Endothelial cell of umbilical vein (primary cell): Measurements from ENCODE around the gene WDR36. TPM values are rescaled to one million over a fixed set of nuclear protein-coding genes. Genes with fewer than 3 reads are reported as not detected.

Source experiments
- BruUV-seq: library from RNA; stranded (reverse); fragments of 400-500 nt; replicated peaks from 2 replicates; lab custom pipeline; 2021; lab: Mats Ljungman, UMichigan
- CTCF ChIA-PET: fragments of 300-600, 350-600 bp; sonication (Branson Sonifier 250); formaldehyde crosslinking; loops from one replicate; lab custom pipeline; 2021; ENCODE audit warnings: antibody characterized with exemption, inconsistent platforms; lab: Charles Lee
- POLR2A ChIA-PET: fragments of 300-600, 350-600 bp; sonication (Branson Sonifier 250); formaldehyde crosslinking; loops from one replicate; lab custom pipeline; 2021; ENCODE audit warnings: antibody characterized with exemption, inconsistent platforms; lab: Charles Lee
- DNase-seq: peaks from one replicate; pipeline ENCODE4 v3.0.0-alpha.2; 2011; ENCODE audit warnings: low read depth, low spot score
- FAIRE-seq: peaks from 2 replicates; lab custom pipeline; 2011; peaks lifted over from hg19 to GRCh38; lab: Jason Lieb, UNC
- H2AFZ ChIP-seq: 2 replicates; pipeline ENCODE4 v1.6.0; 2012; ENCODE audit warnings: low read depth, low read length, control low read depth, inconsistent platforms
- H3K27ac ChIP-seq: 2 replicates; pipeline ENCODE4 v1.5.1; 2011; ENCODE audit warnings: low read depth, mild to moderate bottlenecking, control low read depth, low read length, moderate library complexity; ENCODE audit not compliant: insufficient read depth
- H3K27me3 ChIP-seq, 2 experiments: 2 replicates each; pipeline versions ENCODE4 v1.6.0 to v1.6.1; 2011; ENCODE audit warnings: low read length in 2 of 2, mixed read lengths in 1 of 2; ENCODE audit not compliant: control insufficient read depth in 2 of 2, insufficient read depth in 2 of 2
- H3K36me3 ChIP-seq, 2 experiments: 2 replicates in 1 of 2; 3 replicates in 1 of 2; pipeline ENCODE4 v1.5.1; 2011; ENCODE audit warnings: low read length in 2 of 2, mild to moderate bottlenecking in 1 of 2, moderate library complexity in 1 of 2; ENCODE audit not compliant: control insufficient read depth in 2 of 2, insufficient read depth in 2 of 2; ENCODE audit errors: extremely low read depth in 1 of 2
- H3K4me1 ChIP-seq: 3 replicates; pipeline ENCODE4 v1.5.1; 2011; ENCODE audit warnings: mild to moderate bottlenecking, low read length; ENCODE audit not compliant: control insufficient read depth, insufficient read depth; ENCODE audit errors: extremely low read depth
- H3K4me2 ChIP-seq: 2 replicates; pipeline ENCODE4 v1.6.1; 2011; ENCODE audit warnings: low read length, control low read depth, mixed read lengths; ENCODE audit not compliant: insufficient read depth
- H3K4me3 ChIP-seq, 3 experiments: fragments of 200-600 bp in 1 of 3; sonication (generic), shearing (Covaris generic) in 1 of 3; replicated peaks in 1 of 3; 2 replicates each; pipeline ENCODE4 v1.5.1; 2011 to 2016; ENCODE audit warnings: control low read depth in 3 of 3, low read length in 3 of 3, mild to moderate bottlenecking in 2 of 3, inconsistent platforms in 1 of 3, low read depth in 1 of 3, moderate library complexity in 1 of 3; ENCODE audit not compliant: insufficient read depth in 1 of 3
- H3K79me2 ChIP-seq: 2 replicates; pipeline ENCODE4 v1.6.0; 2012; ENCODE audit warnings: low read length, inconsistent platforms; ENCODE audit not compliant: control insufficient read depth, insufficient read depth
- H3K9ac ChIP-seq: replicated peaks from 2 replicates; pipeline ENCODE3; 2011; ENCODE audit warnings: low read length, control low read depth; ENCODE audit not compliant: insufficient read depth; ENCODE audit errors: extremely low read depth
- H3K9me1 ChIP-seq: replicated peaks from 3 replicates; pipeline ENCODE4 v1.6.0; 2011; ENCODE audit warnings: mild to moderate bottlenecking, low read length; ENCODE audit not compliant: control insufficient read depth, insufficient read depth; ENCODE audit errors: extremely low read depth
- H3K9me3 ChIP-seq: replicated peaks from 2 replicates; pipeline ENCODE4 v1.5.1; 2012; ENCODE audit warnings: low read length, inconsistent platforms; ENCODE audit not compliant: control insufficient read depth, insufficient read depth
- H4K20me1 ChIP-seq: replicated peaks from 2 replicates; pipeline ENCODE3; 2011; ENCODE audit warnings: mild to moderate bottlenecking, low read length; ENCODE audit not compliant: control insufficient read depth, insufficient read depth; ENCODE audit errors: extremely low read depth
- CTCF ChIP-seq, 2 donors: IDR thresholded peaks; 1 replicate in 1 of 2; 2 replicates in 1 of 2; pipeline ENCODE4 v1.5.1; 2011; ENCODE audit warnings: low read length in 2 of 2, mild to moderate bottlenecking in 2 of 2, moderate library complexity in 2 of 2, control low read depth in 1 of 2, inconsistent platforms in 1 of 2, low read depth in 1 of 2; ENCODE audit not compliant: insufficient read depth in 1 of 2; ENCODE audit errors: extremely low read depth in 1 of 2
- EZH2 ChIP-seq: IDR thresholded peaks from 2 replicates; pipeline ENCODE4 v1.6.1; 2012; ENCODE audit warnings: borderline replicate concordance, low read depth, mild to moderate bottlenecking, moderate library complexity, low read length, inconsistent platforms; ENCODE audit not compliant: severe bottlenecking
- FOS ChIP-seq: IDR thresholded peaks from 2 replicates; pipeline ENCODE4 v1.6.1; 2011; ENCODE audit warnings: mild to moderate bottlenecking, low read length, moderate library complexity, borderline replicate concordance; ENCODE audit not compliant: insufficient read depth
- GATA2 ChIP-seq: IDR thresholded peaks from 2 replicates; pipeline ENCODE4 v1.7.0; 2011; ENCODE audit warnings: low read depth, mild to moderate bottlenecking, moderate library complexity, mixed read lengths, low read length; ENCODE audit not compliant: insufficient read length, insufficient read depth
- JUN ChIP-seq: IDR thresholded peaks from 2 replicates; pipeline ENCODE4 v1.6.1; 2011; ENCODE audit warnings: borderline replicate concordance, low read depth; ENCODE audit not compliant: insufficient read length, insufficient read depth
- MAX ChIP-seq: IDR thresholded peaks from 2 replicates; pipeline ENCODE4 v1.6.1; 2011; ENCODE audit not compliant: insufficient read depth, insufficient read length
- MYC ChIP-seq: IDR thresholded peaks from one replicate; pipeline ENCODE4 v1.6.1; 2011; ENCODE audit warnings: mild to moderate bottlenecking, low read depth, low read length
- POLR2A ChIP-seq: IDR thresholded peaks from 2 replicates; pipeline ENCODE4 v1.6.1; 2012; ENCODE audit warnings: low read depth, mild to moderate bottlenecking, control low read depth, low read length
- POLR2AphosphoS5 ChIP-seq: IDR thresholded peaks from 2 replicates; pipeline ENCODE4 v1.6.1; 2012; ENCODE audit warnings: low read depth, mild to moderate bottlenecking, control low read depth, low read length, moderate library complexity; ENCODE audit not compliant: insufficient read depth
- dilution Hi-C: fragments of 300-500 bp; cut with MboI; formaldehyde crosslinking; loops from one replicate; pipeline ENCODE4 v1.15.0; 2019; ENCODE audit warnings: low sequenced_read_pairs; ENCODE audit not compliant: extremely low pct_ligation_motif_present
- intact Hi-C: fragments of 100-400 bp; cut with micrococcal nuclease; formaldehyde crosslinking; loops from one replicate; pipeline ENCODE4 v1.10.0; 2022
- polyA plus RNA-seq, 4 experiments: library from polyadenylated mRNA; depleted of rRNA in 3 of 4; stranded (reverse) in 3 of 4; unstranded in 1 of 4; fragments of >200 nt; gene quantifications; 2 replicates each; pipeline versions ENCODE4 v1.2.1 to v1.2.3, GENCODE V29; 2011 to 2012; ENCODE audit warnings: missing spikeins in 1 of 4
- total RNA-seq: library from RNA; stranded (reverse); gene quantifications from 2 replicates; pipeline ENCODE4 v1.2.3, GENCODE V29; 2021

The WDR36 gene
- total and polyA plus RNA-seq, 2 donors (not counting 3 experiments of a cell fraction or from before 2014, with no cell fraction given), result 10.6 to 30.2 TPM

- Histone ChIP-seq H3K36me3 (peaks cover 2 to 24% of the 10 kb centered on the region in 2 experiments), H3K27me3 (no peaks in the 10 kb centered on the region), H3K9me1 (no peaks in the 10 kb centered on the region), H3K27ac (no peak overlapping the region), H4K20me1 (peaks cover under 1% of the 10 kb centered on the region), H3K4me2 (no peak overlapping the region), H3K9ac (no peak overlapping the region), H3K4me3 (no peak overlapping the region), H3K79me2 (no peaks in the 10 kb centered on the region), H3K4me1 (peaks cover 14% of the 10 kb centered on the region), H2AFZ (no peak overlapping the region), H3K9me3 (no peaks in the 10 kb centered on the region)
- TF ChIP-seq GATA2 (no peak), POLR2A (no peak), JUN (no peak), EZH2 (no peak), MAX (no peak), FOS (no peak), POLR2AphosphoS5 (no peak), MYC (no peak), CTCF (IDR thresholded peaks at IDR 0.05; ENCODE audit: extremely low read depth in 1 of 2, insufficient read depth in 1 of 2, low read depth in 1 of 2, low read length in 2 of 2) (no peak)
- FAIRE-seq (no peak), DNase-seq (no peak)
- BruUV-seq, result no TSS peak
- ChIA-PET CTCF (interaction anchor here (1.2 kb wide), 1 partner anchor 33 kb away, joined by 3 read pairs; no protein-coding TSS in a partner anchor), POLR2A (no interaction called here)
- dilution Hi-C loops, result no loop called here
- intact Hi-C loops, result no loop called here
Observed at GRCh38 chr5:111124793-111125192, 32.6 kb downstream of the WDR36 start.
